Activated CD4-positive, alpha-beta T cell treated with anti-CD3 and anti-CD28 coated beads, Interleukin-2, amount 10 ng/mL, durations not matched to agents 7 days and 5 days (primary cell): Measurements from ENCODE around the gene PIGU. TPM values are rescaled to one million over a fixed set of nuclear protein-coding genes. Genes with fewer than 3 reads are reported as not detected.

ENCODE experiments used
- CTCF ChIA-PET: fragments of 350-600 bp; sonication (Branson Sonifier 250); formaldehyde crosslinking; loops from one replicate; lab custom pipeline; 2021; ENCODE audit warnings: antibody characterized with exemption; lab: Charles Lee
- POLR2A ChIA-PET: fragments of 350-600 bp; sonication (Branson Sonifier 250); formaldehyde crosslinking; loops from one replicate; lab custom pipeline; 2021; ENCODE audit warnings: antibody characterized with exemption; lab: Charles Lee
- DNase-seq: peaks from one replicate; pipeline ENCODE4 v3.0.0-alpha.2; 2020
- H3K27ac Mint-ChIP-seq: one replicate; pipeline ENCODE4 v1.8.0; 2021; ENCODE audit warnings: mild to moderate bottlenecking, moderate library complexity, mixed read lengths
- H3K27me3 Mint-ChIP-seq: one replicate; pipeline ENCODE4 v1.8.0; 2021; ENCODE audit warnings: mixed read lengths
- H3K36me3 Mint-ChIP-seq: one replicate; pipeline ENCODE4 v1.8.0; 2021; ENCODE audit warnings: low read depth, mixed read lengths
- H3K4me1 Mint-ChIP-seq: one replicate; pipeline ENCODE4 v1.8.0; 2021; ENCODE audit warnings: mixed read lengths
- H3K4me3 Mint-ChIP-seq: one replicate; pipeline ENCODE4 v1.8.0; 2021; ENCODE audit warnings: mild to moderate bottlenecking, moderate library complexity, mixed read lengths
- H3K9me3 Mint-ChIP-seq: one replicate; pipeline ENCODE4 v1.8.0; 2021; ENCODE audit warnings: mixed read lengths
- total RNA-seq, 2 experiments: library from RNA; stranded (reverse); gene quantifications; one replicate each; pipeline ENCODE4 v1.2.3, GENCODE V29; 2021

PIGU gene
- total RNA-seq, 2 experiments from 2014 or later = 18.7 to 21.6 TPM

DNA sequence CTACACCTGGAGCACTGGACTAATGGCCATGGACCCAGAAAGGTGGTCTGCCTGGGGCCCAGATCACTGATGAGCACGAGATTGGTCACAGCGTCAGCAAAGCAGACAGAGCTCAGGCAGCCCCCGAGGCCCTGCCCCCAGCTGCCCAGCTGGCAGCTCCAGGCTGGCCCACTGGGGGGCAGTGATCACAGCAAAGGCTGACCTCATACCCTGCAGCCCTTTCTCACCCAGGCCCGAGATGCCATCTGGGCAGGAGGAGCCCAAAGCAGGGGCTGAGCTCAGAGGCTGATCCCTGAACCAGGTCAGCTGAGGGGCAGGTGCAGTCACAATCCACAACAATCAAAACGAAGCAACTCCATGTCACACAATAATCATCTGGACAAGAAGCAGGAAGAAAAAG lies 114.3 kb downstream of the PIGU start:
- DNase-seq = no peak
- Mint-ChIP-seq H3K27me3 (no peaks in the 10 kb centered on the region), H3K27ac (no peak overlapping the region), H3K4me3 (no peak overlapping the region), H3K4me1 (peaks cover 12% of the 10 kb centered on the region), H3K9me3 (no peaks in the 10 kb centered on the region), H3K36me3 (no peaks in the 10 kb centered on the region)
- ChIA-PET CTCF (interaction anchor here (0.7 to 1.3 kb wide), 3 partner anchors 214 to 1226 kb away, joined by 4 to 7 read pairs (median 5); no protein-coding TSS in a partner anchor), POLR2A (no interaction called here)

DNA sequence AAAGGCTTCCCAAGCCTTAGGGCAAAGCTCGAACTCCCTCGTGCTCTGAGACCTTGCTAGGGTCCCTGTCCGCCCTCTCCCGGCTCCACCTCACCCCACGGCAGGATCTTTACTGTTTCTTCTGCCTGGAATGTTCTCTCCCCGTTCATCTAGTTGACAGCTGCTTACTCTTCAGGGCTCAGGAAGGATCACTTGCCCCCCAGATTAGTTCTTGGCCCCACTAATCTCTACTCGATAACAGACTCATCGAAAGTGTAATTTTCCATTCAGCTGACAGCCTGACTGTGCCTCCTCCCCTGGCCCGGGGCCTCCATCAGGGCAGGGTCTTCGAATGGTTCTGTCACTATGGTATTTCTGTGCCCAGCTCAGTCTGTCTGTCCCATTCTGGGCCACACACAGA lies 115.2 kb downstream of the PIGU start:
- Mint-ChIP-seq H3K27ac (no peak overlapping the region), H3K4me3 (no peak overlapping the region)
- CTCF ChIA-PET = interaction anchor here (1.1 kb wide), 1 partner anchor 45 kb away, joined by 4 read pairs; no protein-coding TSS in a partner anchor

DNA sequence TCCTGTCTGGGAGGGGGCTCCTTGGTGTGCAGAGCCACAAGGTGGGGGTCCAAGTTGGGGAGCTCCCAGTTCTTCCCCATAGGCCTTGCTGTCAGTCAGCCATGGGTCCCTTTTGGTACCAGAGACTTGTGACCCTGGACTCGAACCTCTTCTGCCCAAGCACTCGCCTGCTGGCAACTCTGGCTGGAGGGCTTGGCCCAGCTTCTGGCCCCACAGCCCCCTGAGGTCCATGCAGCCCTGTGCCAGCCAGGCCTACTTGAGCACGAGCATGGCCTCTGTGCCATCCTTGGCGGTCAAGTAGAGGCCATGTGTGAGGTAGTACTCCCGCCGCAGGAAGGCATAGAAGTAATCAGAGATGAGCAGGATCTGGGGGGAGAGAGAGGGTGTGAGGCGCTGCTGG lies 116.3 kb downstream of the PIGU start:
- no peaks in the 10 kb centered on the region for H3K27me3 Mint-ChIP-seq
- CTCF ChIA-PET = interaction anchor here (1.1 kb wide), 1 partner anchor 46 kb away, joined by 4 read pairs; no protein-coding TSS in a partner anchor
- no peaks in the 10 kb centered on the region for H3K9me3 Mint-ChIP-seq
- no peak overlapping the region for H3K4me3 Mint-ChIP-seq
- peaks cover 2% of the 10 kb centered on the region for H3K36me3 Mint-ChIP-seq
- H3K4me1 Mint-ChIP-seq = peaks cover 16% of the 10 kb centered on the region
- POLR2A ChIA-PET = no interaction called here
- no peak for DNase-seq
- H3K27ac Mint-ChIP-seq = no peak overlapping the region

More for the DNA sequence above, 115.2 kb downstream of the PIGU start:
- peaks cover 2% of the 10 kb centered on the region for H3K36me3 Mint-ChIP-seq
- no peaks in the 10 kb centered on the region for H3K27me3 Mint-ChIP-seq
- H3K4me1 Mint-ChIP-seq = peaks cover 16% of the 10 kb centered on the region
- no peak for DNase-seq
- POLR2A ChIA-PET = interaction anchor here (0.6 kb wide), 1 partner anchor 1181 kb away, joined by 5 read pairs; the partner anchor contains the start of gene RBM39
- no peaks in the 10 kb centered on the region for H3K9me3 Mint-ChIP-seq

DNA sequence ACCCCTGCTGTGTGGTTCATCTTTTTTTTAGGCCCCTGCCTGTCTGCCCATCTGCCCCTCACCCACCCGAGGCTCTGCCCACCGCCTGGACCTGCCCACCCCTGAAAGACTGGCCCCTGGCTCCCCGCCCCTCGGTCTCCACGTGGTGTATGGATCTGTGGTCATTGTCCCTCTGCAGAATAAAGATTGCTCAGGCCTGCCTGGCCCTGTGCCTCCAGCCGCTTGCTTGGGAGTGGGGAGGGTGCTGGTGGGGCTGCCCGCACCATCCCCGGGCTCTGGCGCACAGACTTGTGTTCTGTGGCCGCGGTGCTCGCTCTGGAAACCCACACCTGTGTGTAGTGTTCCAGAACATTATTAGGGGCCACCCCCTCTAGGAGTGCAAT lies 116.8 kb downstream of the PIGU start:
- no peaks in the 10 kb centered on the region for H3K27me3 Mint-ChIP-seq
- peak overlapping the region; percentile 56 for H3K4me3 Mint-ChIP-seq
- H3K36me3 Mint-ChIP-seq = peaks cover 2% of the 10 kb centered on the region
- POLR2A ChIA-PET = no interaction called here
- H3K27ac Mint-ChIP-seq = peak overlapping the region; percentile 65
- H3K4me1 Mint-ChIP-seq = peaks cover 16% of the 10 kb centered on the region
- DNase-seq = no peak
- CTCF ChIA-PET = interaction anchor here (1.9 kb wide), 1 partner anchor 11 kb away, joined by 4 read pairs; no protein-coding TSS in a partner anchor
- H3K9me3 Mint-ChIP-seq = no peaks in the 10 kb centered on the region

DNA sequence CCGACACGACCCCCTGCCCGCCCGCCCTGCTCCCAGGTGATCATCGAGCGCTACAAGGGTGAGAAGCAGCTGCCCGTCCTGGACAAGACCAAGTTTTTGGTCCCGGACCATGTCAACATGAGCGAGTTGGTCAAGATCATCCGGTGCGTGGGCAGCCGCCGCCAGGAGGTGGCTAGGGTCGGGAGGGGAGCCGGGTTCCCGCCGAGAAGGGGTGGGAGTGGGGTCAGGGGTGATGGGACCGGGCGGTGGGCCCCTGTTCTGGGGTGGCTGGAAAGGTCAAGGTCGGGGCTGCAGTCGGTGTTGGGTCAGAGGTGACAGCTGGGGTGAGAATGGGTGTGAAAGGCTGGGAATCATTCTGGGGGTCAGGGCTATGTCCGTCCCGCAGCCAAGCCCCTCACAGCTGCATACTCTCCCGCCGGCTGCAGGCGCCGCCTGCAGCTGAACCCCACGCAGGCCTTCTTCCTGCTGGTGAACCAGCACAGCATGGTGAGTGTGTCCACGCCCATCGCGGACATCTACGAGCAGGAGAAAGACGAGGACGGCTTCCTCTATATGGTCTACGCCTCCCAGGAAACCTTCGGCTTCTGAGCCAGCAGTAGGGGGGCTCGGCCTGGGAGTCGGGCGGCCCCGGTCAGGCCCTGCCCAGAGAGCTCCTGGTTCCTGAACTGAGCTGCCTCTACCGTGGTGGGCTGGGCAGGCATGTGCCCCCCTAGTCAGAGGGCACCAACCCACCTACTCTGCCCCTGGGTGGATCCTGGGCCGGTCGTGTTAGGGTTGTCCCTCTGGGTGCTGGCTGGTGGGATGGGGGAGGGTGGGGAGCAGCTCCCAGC lies 117.4 kb downstream of the PIGU start:
- CTCF ChIA-PET = interaction anchor here (1.1 to 1.9 kb wide), 2 partner anchors 10 to 11 kb away, joined by 3 to 4 read pairs; no protein-coding TSS in a partner anchor
- Mint-ChIP-seq H3K4me3 (peak overlapping the region; percentile 64), H3K9me3 (no peaks in the 10 kb centered on the region), H3K27me3 (no peaks in the 10 kb centered on the region), H3K36me3 (peaks cover 2% of the 10 kb centered on the region), H3K4me1 (peaks cover 16% of the 10 kb centered on the region), H3K27ac (peak overlapping the region; percentile 85)
- DNase-seq = no peak
- POLR2A ChIA-PET = no interaction called here

DNA sequence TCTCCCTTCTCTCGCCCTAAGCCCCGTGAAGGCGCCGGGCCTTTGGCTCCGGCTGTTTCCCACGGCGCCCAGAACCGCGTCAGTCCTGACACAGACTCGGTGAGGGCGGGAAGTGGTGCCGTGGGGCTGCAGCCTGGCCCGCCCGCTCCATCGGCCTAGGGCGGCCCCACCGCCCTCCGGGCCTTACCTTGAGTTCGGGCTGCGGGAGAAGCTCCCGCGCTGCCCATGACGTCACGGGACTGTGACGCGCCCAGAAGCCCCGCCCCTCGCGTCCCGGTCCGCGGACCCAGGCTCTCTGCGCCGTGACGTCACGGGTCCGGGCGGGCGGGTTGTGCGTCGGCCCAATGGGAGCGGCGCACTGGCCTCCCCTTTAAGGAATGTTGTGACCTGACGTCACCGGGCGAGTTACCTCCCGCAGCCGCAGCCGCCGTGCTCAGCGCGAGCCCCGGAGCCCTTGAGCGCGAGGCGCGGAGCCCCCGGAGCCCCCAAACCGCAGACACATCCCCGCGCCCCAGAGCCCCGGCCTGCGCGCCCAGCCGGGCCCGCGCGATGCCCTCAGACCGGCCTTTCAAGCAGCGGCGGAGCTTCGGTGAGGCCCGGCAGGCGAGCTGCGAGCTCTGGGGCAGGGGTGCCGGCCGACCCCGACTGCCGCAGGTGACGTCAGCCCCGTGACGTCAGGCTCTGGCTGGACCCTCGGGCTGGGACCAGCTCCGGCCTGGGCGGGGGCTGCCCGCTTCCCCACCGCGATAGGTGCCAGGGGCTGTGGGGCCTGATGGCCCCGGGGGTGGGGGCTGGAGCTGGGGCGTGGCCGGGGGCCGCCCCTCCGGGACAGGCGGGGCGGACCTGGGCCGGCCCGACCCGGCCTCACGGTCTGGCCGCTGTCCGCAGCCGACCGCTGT lies 118.3 kb downstream of the PIGU start, which contains the start of gene MAP1LC3A:
Gene MAP1LC3A, plus strand, starts transcription at position 399 of the 899 bp plus-strand sequence. Its CDS starts 151 bp downstream, at position 550.
- peak within 1 kb of the TSS; percentile 88 for H3K27ac Mint-ChIP-seq
- H3K4me3 Mint-ChIP-seq = peak within 1 kb of the TSS; percentile 74
- ChIA-PET POLR2A (no interaction called here), CTCF (interaction anchor here (0.9 to 1.9 kb wide), 3 partner anchors 11 to 256 kb away, joined by 3 to 4 read pairs (median 3); no protein-coding TSS in a partner anchor)
- no peaks in the 10 kb centered on the region for H3K9me3 Mint-ChIP-seq
- peak; percentile 91 for DNase-seq
- H3K36me3 Mint-ChIP-seq = peaks cover 2% of the 10 kb centered on the region
- H3K27me3 Mint-ChIP-seq = no peaks in the 10 kb centered on the region
- H3K4me1 Mint-ChIP-seq = peaks cover 16% of the 10 kb centered on the region

DNA sequence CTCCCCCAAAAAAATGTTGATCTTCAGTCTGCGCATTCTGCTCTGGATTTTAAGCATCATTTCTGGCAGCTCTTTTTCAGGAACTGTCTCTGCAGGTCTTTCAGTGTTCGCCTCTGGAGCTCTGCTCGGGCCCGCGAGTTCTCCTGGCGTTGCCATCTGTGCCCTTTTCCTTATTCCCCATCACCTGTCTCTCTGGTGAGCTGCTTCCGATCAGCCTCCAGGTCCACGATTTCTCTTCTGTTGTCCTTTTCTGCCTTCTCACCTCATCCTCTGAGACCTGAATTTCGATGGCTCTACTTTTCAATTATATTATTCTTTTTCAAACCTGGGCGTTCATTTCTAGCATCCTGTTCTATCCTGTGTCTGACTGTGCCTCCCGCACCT lies 119.0 kb downstream of the PIGU start:
- no peak for DNase-seq
- Mint-ChIP-seq H3K27ac (peak overlapping the region; percentile 88), H3K9me3 (no peaks in the 10 kb centered on the region), H3K36me3 (peaks cover 2% of the 10 kb centered on the region), H3K4me3 (peak overlapping the region; percentile 74), H3K27me3 (no peaks in the 10 kb centered on the region), H3K4me1 (peaks cover 16% of the 10 kb centered on the region)
- POLR2A ChIA-PET = no interaction called here
- CTCF ChIA-PET = interaction anchor here (1.1 to 1.9 kb wide), 2 partner anchors 11 to 13 kb away, joined by 3 to 4 read pairs; no protein-coding TSS in a partner anchor

DNA sequence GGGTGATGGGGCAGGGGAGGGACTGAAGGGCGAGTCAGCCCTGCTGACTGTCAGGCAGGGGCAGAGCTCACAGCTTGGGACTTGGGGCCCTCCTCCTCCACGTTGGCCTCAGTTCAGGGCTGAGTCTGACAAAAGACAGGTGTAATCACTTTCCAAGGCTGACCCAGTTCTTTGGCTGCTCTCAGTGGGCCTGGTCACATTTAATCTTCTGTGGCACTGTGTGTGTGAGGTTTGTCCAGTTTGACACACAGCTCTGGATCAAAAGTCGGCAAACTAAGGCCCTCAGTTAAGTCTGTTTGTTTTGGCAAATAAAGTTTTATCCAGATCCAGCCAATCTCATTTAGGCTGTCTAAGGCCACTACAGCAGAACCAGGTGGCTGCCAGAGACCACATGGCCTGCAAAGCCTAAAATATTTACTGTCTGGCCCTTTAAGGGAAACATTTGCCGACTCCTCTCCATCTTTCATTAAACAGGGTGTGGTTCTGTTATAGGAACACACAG lies 123.5 kb downstream of the PIGU start:
- Mint-ChIP-seq H3K36me3 (peaks cover 2% of the 10 kb centered on the region), H3K4me3 (no peak overlapping the region), H3K27ac (peak overlapping the region; percentile 57), H3K4me1 (peaks cover 11% of the 10 kb centered on the region), H3K27me3 (no peaks in the 10 kb centered on the region), H3K9me3 (no peaks in the 10 kb centered on the region)
- CTCF ChIA-PET = interaction anchor here (0.9 kb wide), 1 partner anchor 9 kb away, joined by 4 read pairs; no protein-coding TSS in a partner anchor
- POLR2A ChIA-PET = no interaction called here
- no peak for DNase-seq

DNA sequence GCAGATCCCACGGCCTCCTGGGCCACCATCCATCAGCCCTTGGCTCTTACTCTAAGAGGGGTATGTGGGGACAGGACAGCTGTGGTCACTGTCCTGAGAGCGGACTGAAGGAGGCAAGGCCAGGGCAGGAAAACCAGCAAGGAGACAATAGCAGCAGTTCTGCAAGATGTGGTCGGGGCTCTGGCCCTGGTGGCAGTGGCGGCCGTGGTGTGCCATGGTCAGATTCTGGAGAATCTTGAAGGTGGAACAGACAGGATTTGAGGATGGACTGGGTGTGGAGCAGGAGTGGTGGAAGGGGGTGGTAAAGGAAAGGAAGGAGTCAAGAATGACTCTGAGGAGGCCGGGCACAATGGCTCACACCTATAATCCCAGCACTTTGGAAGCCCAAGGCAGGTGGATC lies 124.3 kb downstream of the PIGU start:
- Mint-ChIP-seq H3K4me1 (peaks cover 4% of the 10 kb centered on the region), H3K9me3 (no peaks in the 10 kb centered on the region), H3K27ac (no peak overlapping the region), H3K36me3 (peaks cover 2% of the 10 kb centered on the region), H3K27me3 (no peaks in the 10 kb centered on the region), H3K4me3 (no peak overlapping the region)
- no peak for DNase-seq
- ChIA-PET POLR2A (no interaction called here), CTCF (no interaction called here)

DNA sequence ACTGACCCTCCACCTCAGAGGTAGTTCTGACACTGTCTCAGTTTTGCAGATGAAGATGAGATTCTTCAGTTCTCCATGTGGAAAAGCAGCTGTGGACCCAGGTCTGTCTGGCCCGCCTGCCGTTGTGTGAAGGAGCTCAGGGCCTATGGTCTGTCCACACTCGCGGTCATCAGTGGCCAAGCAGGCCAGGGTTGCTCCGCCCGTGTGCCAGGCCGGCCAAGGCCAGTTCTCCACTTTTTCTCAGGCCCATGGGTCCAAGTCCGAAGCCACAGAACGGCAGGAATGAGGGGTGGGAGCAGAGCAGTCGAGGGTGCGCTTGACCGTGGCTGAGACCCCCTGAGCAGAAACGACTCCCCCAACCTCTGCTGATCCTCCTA lies 127.0 kb downstream of the PIGU start:
- ChIA-PET CTCF (interaction anchor here (1.1 kb wide), 1 partner anchor 237 kb away, joined by 4 read pairs; no protein-coding TSS in a partner anchor), POLR2A (no interaction called here)
- H3K36me3 Mint-ChIP-seq = no peaks in the 10 kb centered on the region
- no peak overlapping the region for H3K27ac Mint-ChIP-seq
- no peaks in the 10 kb centered on the region for H3K27me3 Mint-ChIP-seq
- H3K4me1 Mint-ChIP-seq = no peaks in the 10 kb centered on the region
- no peak overlapping the region for H3K4me3 Mint-ChIP-seq
- H3K9me3 Mint-ChIP-seq = no peaks in the 10 kb centered on the region
- no peak for DNase-seq

DNA sequence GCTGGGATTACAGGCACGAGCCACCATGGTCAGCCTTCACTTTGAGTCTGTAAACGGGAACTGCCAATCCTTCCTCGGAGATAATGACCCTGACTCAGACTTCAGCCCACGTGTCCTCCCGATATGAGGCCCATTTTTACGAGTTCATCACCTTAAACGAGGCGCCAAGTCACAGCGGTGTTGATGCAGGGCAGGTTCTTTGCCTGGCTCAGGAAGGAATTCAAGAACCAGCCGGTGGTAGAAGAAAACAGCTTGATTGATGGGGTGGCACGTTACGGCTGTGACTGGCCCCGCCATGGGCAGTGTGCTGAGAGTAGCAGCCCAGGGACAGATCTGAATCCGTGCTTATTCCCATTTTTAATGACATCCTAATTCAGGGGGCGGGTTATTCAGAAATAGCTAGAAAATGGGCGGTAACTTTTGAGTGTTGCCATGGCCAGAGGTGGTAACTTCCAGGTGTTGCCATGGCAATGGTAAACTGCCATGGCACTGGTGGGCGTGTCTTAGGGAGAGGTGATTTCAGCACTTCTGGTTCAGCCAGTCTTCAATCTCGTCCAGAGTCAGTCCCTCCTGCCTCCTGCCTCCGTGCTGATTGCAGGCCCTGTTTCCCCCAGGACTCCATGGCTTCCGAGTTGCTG lies 127.5 kb downstream of the PIGU start:
- DNase-seq = peak; percentile 22
- peaks cover 4% of the 10 kb centered on the region for H3K4me1 Mint-ChIP-seq
- ChIA-PET CTCF (interaction anchor here (1.1 kb wide), 1 partner anchor 237 kb away, joined by 4 read pairs; no protein-coding TSS in a partner anchor), POLR2A (no interaction called here)
- no peaks in the 10 kb centered on the region for H3K36me3 Mint-ChIP-seq
- no peak overlapping the region for H3K4me3 Mint-ChIP-seq
- H3K27ac Mint-ChIP-seq = no peak overlapping the region
- H3K9me3 Mint-ChIP-seq = no peaks in the 10 kb centered on the region
- no peaks in the 10 kb centered on the region for H3K27me3 Mint-ChIP-seq
